NCI-H82 (cell line): ENCODE data around the gene RASA4B.
A peak's percentile ranks its signal among the peaks of the same experiment; 100 is the strongest.

ENCODE experiments used
- DNase-seq: peaks from one replicate; lab custom pipeline; 2025; lab: John Stamatoyannopoulos, UW

Gene RASA4B

GRCh38 chr7:102453319-102453718 lies 64.3 kb downstream of the RASA4B start:
- DNase-seq = no peak

- DNase-seq = no peak
Observed at GRCh38 chr7:102452451-102452850, 65.1 kb downstream of the RASA4B start.

GRCh38 chr7:102451371-102452054 lies 66.1 kb downstream of the RASA4B start:
- DNase-seq = peak; percentile 26

- peak; percentile 26 for DNase-seq
Observed at GRCh38 chr7:102450242-102450641, 67.3 kb downstream of the RASA4B start.

- DNase-seq = no peak
Observed at GRCh38 chr7:102449136-102449535, 68.4 kb downstream of the RASA4B start.

GRCh38 chr7:102447311-102447710 lies 70.3 kb downstream of the RASA4B start:
- no peak for DNase-seq

- DNase-seq = no peak
Observed at GRCh38 chr7:102446387-102447156, 71.0 kb downstream of the RASA4B start.

- no peak for DNase-seq
Observed at GRCh38 chr7:102445674-102446071, 71.9 kb downstream of the RASA4B start.

GRCh38 chr7:102444961-102445673 lies 72.5 kb downstream of the RASA4B start:
- peak; percentile 14 for DNase-seq

GRCh38 chr7:102439963-102440795 lies 77.4 kb downstream of the RASA4B start:
- no peak for DNase-seq

GRCh38 chr7:102436118-102436517 lies 81.5 kb downstream of the RASA4B start:
- no peak for DNase-seq

- DNase-seq = peak; percentile 46
Observed at GRCh38 chr7:102434039-102434486, 83.5 kb downstream of the RASA4B start.

GRCh38 chr7:102433219-102434038 lies 84.1 kb downstream of the RASA4B start, which contains the start of gene ORAI2:
ORAI2 (plus strand) TSS chr7:102433575; CDS start chr7:102438957, 5,382 bp downstream.
- DNase-seq = peak; percentile 78
